ENCODE results near the gene TNFRSF1B. TPM values are rescaled to one million over a fixed set of nuclear protein-coding genes. Genes with fewer than 3 reads are reported as not detected.

Gene TNFRSF1B
- total RNA-seq, 1 experiment from 2014 or later, result not detected

GRCh38 chr1:12185918-12186678 lies 19.3 kb downstream of the TNFRSF1B start:
- Histone ChIP-seq H3K36me3 (ENCODE audit: insufficient read depth, low read length) (no peaks in the 10 kb centered on the region), H3K79me2 (ENCODE audit: low read length) (no peaks in the 10 kb centered on the region), H2AFZ (ENCODE audit: low read length) (no peak overlapping the region), H3K4me1 (ENCODE audit: low read length) (no peaks in the 10 kb centered on the region), H3K4me2 (ENCODE audit: low read depth, low read length, poor library complexity, severe bottlenecking) (no peak overlapping the region), H3K27me3 (ENCODE audit: low read length) (no peaks in the 10 kb centered on the region), H3K9me2 (replicated peaks; ENCODE audit: insufficient read depth, low read length) (no peaks in the 10 kb centered on the region), H3K9me3 (ENCODE audit: low read length) (no peaks in the 10 kb centered on the region), H4K20me1 (ENCODE audit: insufficient read depth, low read depth, low read length) (peaks cover 20% of the 10 kb centered on the region; the same call in 1 of the 2 replicates), H3K4me3 (ENCODE audit: low read length) (no peak overlapping the region), H3K27ac (ENCODE audit: low read length) (no peak overlapping the region), H3K9ac (ENCODE audit: low read length) (no peak overlapping the region)
- DNase-seq, result no peak

GRCh38 chr1:12186679-12186985 lies 19.8 kb downstream of the TNFRSF1B start:
- H3K27ac ChIP-seq (ENCODE audit: low read length), result no peak overlapping the region
- no peaks in the 10 kb centered on the region for H3K9me2 ChIP-seq (replicated peaks; ENCODE audit: insufficient read depth, low read length)
- H3K4me1 ChIP-seq (ENCODE audit: low read length), result no peaks in the 10 kb centered on the region
- H3K4me2 ChIP-seq (ENCODE audit: low read depth, low read length, poor library complexity, severe bottlenecking), result no peak overlapping the region
- no peaks in the 10 kb centered on the region for H3K79me2 ChIP-seq (ENCODE audit: low read length)
- no peaks in the 10 kb centered on the region for H3K36me3 ChIP-seq (ENCODE audit: insufficient read depth, low read length)
- H3K27me3 ChIP-seq (ENCODE audit: low read length), result no peaks in the 10 kb centered on the region
- H3K9me3 ChIP-seq (ENCODE audit: low read length), result no peaks in the 10 kb centered on the region
- H4K20me1 ChIP-seq (ENCODE audit: insufficient read depth, low read depth, low read length), result peaks cover 20% of the 10 kb centered on the region; the same call in 1 of the 2 replicates
- H3K4me3 ChIP-seq (ENCODE audit: low read length), result no peak overlapping the region
- no peak overlapping the region for H2AFZ ChIP-seq (ENCODE audit: low read length)
- no peak for DNase-seq
- H3K9ac ChIP-seq (ENCODE audit: low read length), result no peak overlapping the region

- no peaks in the 10 kb centered on the region for H3K36me3 ChIP-seq (ENCODE audit: insufficient read depth, low read length)
- no peak for DNase-seq
- no peaks in the 10 kb centered on the region for H3K79me2 ChIP-seq (ENCODE audit: low read length)
- H2AFZ ChIP-seq (ENCODE audit: low read length), result no peak overlapping the region
- peaks cover 20% of the 10 kb centered on the region; the same call in 1 of the 2 replicates for H4K20me1 ChIP-seq (ENCODE audit: insufficient read depth, low read depth, low read length)
- H3K4me3 ChIP-seq (ENCODE audit: low read length), result no peak overlapping the region
- H3K27me3 ChIP-seq (ENCODE audit: low read length), result no peaks in the 10 kb centered on the region
- no peak overlapping the region for H3K27ac ChIP-seq (ENCODE audit: low read length)
- H3K9ac ChIP-seq (ENCODE audit: low read length), result no peak overlapping the region
- H3K9me2 ChIP-seq (replicated peaks; ENCODE audit: insufficient read depth, low read length), result no peaks in the 10 kb centered on the region
- H3K9me3 ChIP-seq (ENCODE audit: low read length), result no peaks in the 10 kb centered on the region
- H3K4me2 ChIP-seq (ENCODE audit: low read depth, low read length, poor library complexity, severe bottlenecking), result no peak overlapping the region
- H3K4me1 ChIP-seq (ENCODE audit: low read length), result no peaks in the 10 kb centered on the region
Measured at GRCh38 chr1:12188115-12188514, 21.3 kb downstream of the TNFRSF1B start.

DNA sequence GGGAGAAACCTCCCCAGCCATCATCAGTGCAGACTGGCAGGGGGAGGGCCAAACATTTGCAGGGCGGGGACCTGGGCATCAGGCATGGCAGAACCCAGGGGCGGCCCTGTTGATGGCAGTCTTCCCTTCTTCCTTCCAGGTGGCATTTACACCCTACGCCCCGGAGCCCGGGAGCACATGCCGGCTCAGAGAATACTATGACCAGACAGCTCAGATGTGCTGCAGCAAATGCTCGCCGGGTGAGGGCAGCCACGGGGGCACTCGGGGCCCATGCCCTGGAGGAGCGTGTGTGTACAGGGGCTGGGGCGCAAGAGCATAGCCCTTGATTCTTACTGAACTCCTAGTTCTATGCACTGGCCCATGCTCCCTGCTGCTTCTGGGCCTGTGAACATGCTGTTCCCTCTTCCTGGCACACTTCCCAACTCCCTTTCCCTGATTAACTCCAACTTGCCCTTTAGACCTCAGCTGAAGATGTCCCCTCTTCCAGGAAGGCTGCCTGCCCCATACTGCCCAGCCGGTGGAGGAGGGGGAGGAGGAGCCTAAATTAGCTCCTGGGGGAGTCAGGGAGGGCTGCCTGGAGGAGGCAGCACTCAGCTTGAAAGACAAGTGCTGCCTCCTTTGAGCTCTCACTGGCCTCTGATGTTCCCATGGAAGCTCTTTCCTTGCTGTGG lies 22.0 kb downstream of the TNFRSF1B start:
- Histone ChIP-seq H3K9me2 (replicated peaks; ENCODE audit: insufficient read depth, low read length) (no peaks in the 10 kb centered on the region), H3K4me2 (ENCODE audit: low read depth, low read length, poor library complexity, severe bottlenecking) (no peak overlapping the region), H3K79me2 (ENCODE audit: low read length) (no peaks in the 10 kb centered on the region), H3K27ac (ENCODE audit: low read length) (no peak overlapping the region), H3K4me3 (ENCODE audit: low read length) (no peak overlapping the region), H3K36me3 (ENCODE audit: insufficient read depth, low read length) (no peaks in the 10 kb centered on the region), H4K20me1 (ENCODE audit: insufficient read depth, low read depth, low read length) (peaks cover 20% of the 10 kb centered on the region; the same call in 1 of the 2 replicates), H2AFZ (ENCODE audit: low read length) (no peak overlapping the region), H3K9ac (ENCODE audit: low read length) (no peak overlapping the region), H3K4me1 (ENCODE audit: low read length) (no peaks in the 10 kb centered on the region), H3K9me3 (ENCODE audit: low read length) (no peaks in the 10 kb centered on the region), H3K27me3 (ENCODE audit: low read length) (no peaks in the 10 kb centered on the region)
- no peak for DNase-seq

DNA sequence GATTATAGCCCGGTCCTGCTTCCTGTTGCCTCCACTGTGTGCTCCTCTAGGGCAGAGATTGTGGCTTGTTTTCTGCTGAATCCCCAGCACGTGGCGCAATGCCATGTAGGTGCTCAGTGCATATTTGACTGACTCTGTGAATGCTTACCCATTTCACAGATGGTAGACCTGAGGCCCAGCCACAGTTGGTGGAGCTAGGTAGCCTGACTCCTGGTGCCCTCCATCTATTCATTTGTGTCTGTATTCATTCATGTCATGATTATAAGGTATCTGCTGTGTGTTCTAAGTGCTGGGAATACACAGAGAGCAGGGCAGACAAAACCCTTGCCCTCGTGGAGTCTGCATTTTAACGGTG lies 22.5 kb downstream of the TNFRSF1B start:
- no peaks in the 10 kb centered on the region for H3K36me3 ChIP-seq (ENCODE audit: insufficient read depth, low read length)
- H3K9me2 ChIP-seq (replicated peaks; ENCODE audit: insufficient read depth, low read length), result no peaks in the 10 kb centered on the region
- no peaks in the 10 kb centered on the region for H3K79me2 ChIP-seq (ENCODE audit: low read length)
- no peak overlapping the region for H3K4me2 ChIP-seq (ENCODE audit: low read depth, low read length, poor library complexity, severe bottlenecking)
- peaks cover 21% of the 10 kb centered on the region; the same call in 1 of the 2 replicates for H4K20me1 ChIP-seq (ENCODE audit: insufficient read depth, low read depth, low read length)
- no peak overlapping the region for H3K4me3 ChIP-seq (ENCODE audit: low read length)
- no peak for DNase-seq
- no peaks in the 10 kb centered on the region for H3K9me3 ChIP-seq (ENCODE audit: low read length)
- no peaks in the 10 kb centered on the region for H3K4me1 ChIP-seq (ENCODE audit: low read length)
- H3K9ac ChIP-seq (ENCODE audit: low read length), result no peak overlapping the region
- H3K27me3 ChIP-seq (ENCODE audit: low read length), result no peaks in the 10 kb centered on the region
- H3K27ac ChIP-seq (ENCODE audit: low read length), result no peak overlapping the region
- no peak overlapping the region for H2AFZ ChIP-seq (ENCODE audit: low read length)

DNA sequence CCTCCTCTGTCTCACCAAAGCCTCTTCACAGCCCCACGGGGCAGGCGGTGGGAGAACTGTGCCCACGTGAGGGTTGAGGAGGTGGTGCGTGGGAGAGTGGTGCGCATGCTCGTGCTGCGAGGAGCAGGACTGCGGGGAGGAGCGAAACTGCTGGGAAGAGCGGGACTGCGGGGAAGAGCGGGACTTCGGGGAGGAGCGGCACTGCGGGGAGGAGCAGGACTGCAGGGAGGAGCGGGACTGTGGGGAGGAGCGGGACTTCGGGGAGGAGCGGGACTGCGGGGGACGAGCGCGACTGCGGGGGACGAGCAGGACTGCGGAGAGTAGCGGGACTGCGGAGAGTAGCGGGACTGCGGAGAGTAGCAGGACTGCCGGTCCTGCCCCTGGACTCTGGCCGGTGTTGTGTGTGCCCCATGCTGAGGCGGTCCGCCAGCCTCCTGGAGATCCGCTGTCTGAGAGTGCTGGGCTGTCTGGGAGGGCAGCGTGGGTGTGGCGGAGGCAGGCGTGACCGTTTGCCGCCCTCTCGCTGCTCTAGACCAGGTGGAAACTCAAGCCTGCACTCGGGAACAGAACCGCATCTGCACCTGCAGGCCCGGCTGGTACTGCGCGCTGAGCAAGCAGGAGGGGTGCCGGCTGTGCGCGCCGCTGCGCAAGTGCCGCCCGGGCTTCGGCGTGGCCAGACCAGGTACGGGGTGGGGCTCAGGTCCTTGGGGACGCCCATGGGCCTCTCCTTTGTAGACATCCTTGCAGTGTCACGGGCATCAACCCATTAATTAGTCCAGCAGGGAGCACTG lies 24.6 kb downstream of the TNFRSF1B start:
- H3K27me3 ChIP-seq (ENCODE audit: low read length), result no peaks in the 10 kb centered on the region
- DNase-seq, result no peak
- H3K4me1 ChIP-seq (ENCODE audit: low read length), result no peaks in the 10 kb centered on the region
- no peaks in the 10 kb centered on the region for H3K36me3 ChIP-seq (ENCODE audit: insufficient read depth, low read length)
- H2AFZ ChIP-seq (ENCODE audit: low read length), result no peak overlapping the region
- no peak overlapping the region for H3K4me2 ChIP-seq (ENCODE audit: low read depth, low read length, poor library complexity, severe bottlenecking)
- H3K4me3 ChIP-seq (ENCODE audit: low read length), result no peak overlapping the region
- H3K9ac ChIP-seq (ENCODE audit: low read length), result no peak overlapping the region
- peaks cover 16% of the 10 kb centered on the region; the same call in 1 of the 2 replicates for H4K20me1 ChIP-seq (ENCODE audit: insufficient read depth, low read depth, low read length)
- H3K79me2 ChIP-seq (ENCODE audit: low read length), result no peaks in the 10 kb centered on the region
- no peaks in the 10 kb centered on the region for H3K9me2 ChIP-seq (replicated peaks; ENCODE audit: insufficient read depth, low read length)
- no peak overlapping the region for H3K27ac ChIP-seq (ENCODE audit: low read length)
- no peaks in the 10 kb centered on the region for H3K9me3 ChIP-seq (ENCODE audit: low read length)

DNA sequence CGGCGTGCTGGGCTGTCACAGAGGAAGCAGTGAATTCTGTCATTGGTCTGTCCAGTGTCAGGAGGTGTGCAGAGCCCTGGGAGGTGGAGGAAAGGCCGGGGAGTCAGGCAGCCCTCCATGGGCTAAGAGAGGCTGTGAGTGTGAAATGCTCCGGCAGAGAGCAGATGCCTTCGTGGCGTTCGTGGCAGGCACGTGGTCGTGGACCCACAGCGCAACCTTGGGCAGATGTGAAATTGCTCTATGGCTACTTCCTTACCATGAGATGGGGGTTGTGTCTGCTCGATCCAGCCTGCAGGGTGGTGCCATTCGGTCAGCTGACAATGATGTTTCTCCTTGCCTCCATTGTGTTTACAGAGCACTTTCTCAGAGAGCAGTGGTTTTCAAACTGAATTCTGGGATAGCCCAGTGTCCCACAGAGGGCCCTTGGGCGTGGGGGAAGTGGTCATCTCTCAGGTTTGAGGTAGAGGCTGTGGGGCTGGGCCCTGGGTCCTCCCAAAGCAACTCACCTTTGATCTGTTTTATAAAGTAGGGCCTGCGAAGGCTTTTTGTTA lies 27.9 kb downstream of the TNFRSF1B start:
- Histone ChIP-seq H3K4me1 (ENCODE audit: low read length) (peaks cover 6% of the 10 kb centered on the region), H3K4me3 (ENCODE audit: low read length) (no peak overlapping the region), H3K9me3 (ENCODE audit: low read length) (no peaks in the 10 kb centered on the region), H2AFZ (ENCODE audit: low read length) (no peak overlapping the region), H3K79me2 (ENCODE audit: low read length) (no peaks in the 10 kb centered on the region), H3K9me2 (replicated peaks; ENCODE audit: insufficient read depth, low read length) (no peaks in the 10 kb centered on the region), H3K27me3 (ENCODE audit: low read length) (no peaks in the 10 kb centered on the region), H4K20me1 (ENCODE audit: insufficient read depth, low read depth, low read length) (peaks cover 9% of the 10 kb centered on the region; the same call in 1 of the 2 replicates), H3K9ac (ENCODE audit: low read length) (no peak overlapping the region), H3K36me3 (ENCODE audit: insufficient read depth, low read length) (no peaks in the 10 kb centered on the region), H3K4me2 (ENCODE audit: low read depth, low read length, poor library complexity, severe bottlenecking) (no peak overlapping the region), H3K27ac (ENCODE audit: low read length) (no peak overlapping the region)
- no peak for DNase-seq

GRCh38 chr1:12195416-12195815 lies 28.6 kb downstream of the TNFRSF1B start:
- Histone ChIP-seq H3K79me2 (ENCODE audit: low read length) (no peaks in the 10 kb centered on the region), H3K36me3 (ENCODE audit: insufficient read depth, low read length) (no peaks in the 10 kb centered on the region), H3K4me1 (ENCODE audit: low read length) (peaks cover 6% of the 10 kb centered on the region), H3K9me3 (ENCODE audit: low read length) (no peaks in the 10 kb centered on the region), H2AFZ (ENCODE audit: low read length) (no peak overlapping the region), H3K27me3 (ENCODE audit: low read length) (no peaks in the 10 kb centered on the region), H3K4me3 (ENCODE audit: low read length) (no peak overlapping the region), H3K9me2 (replicated peaks; ENCODE audit: insufficient read depth, low read length) (no peaks in the 10 kb centered on the region), H3K27ac (ENCODE audit: low read length) (no peak overlapping the region), H3K9ac (ENCODE audit: low read length) (no peak overlapping the region), H4K20me1 (ENCODE audit: insufficient read depth, low read depth, low read length) (peaks cover 11% of the 10 kb centered on the region; the same call in 1 of the 2 replicates), H3K4me2 (ENCODE audit: low read depth, low read length, poor library complexity, severe bottlenecking) (no peak overlapping the region)
- no peak for DNase-seq

Data from Karpas-422 (cell line).